Measurements from ENCODE around the gene SLC25A41.

DNA sequence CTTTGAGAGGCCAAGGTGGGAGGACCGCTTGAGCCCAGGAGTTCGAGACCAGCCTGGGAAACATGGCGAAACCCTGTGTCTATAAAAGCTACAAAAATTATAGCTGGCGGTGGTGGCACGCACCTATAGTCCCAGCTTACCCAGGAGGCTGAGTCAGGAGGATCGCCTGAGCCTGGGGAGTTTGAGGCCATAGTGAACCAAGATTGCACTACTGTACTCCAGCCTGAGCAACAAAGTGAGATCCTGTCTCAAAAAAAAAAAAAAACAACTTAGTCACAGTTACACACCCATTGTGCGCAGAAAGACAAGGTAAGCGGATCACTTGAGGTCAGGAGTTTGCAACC, 48.8 kb upstream of the SLC25A41 start:
- TF ChIP-seq POLR2AphosphoS5 (IDR thresholded peaks at IDR 0.05) (no peak), POLR2A (IDR thresholded peaks at IDR 0.05) (no peak)
- TF ChIP-seq, protein P1, sequence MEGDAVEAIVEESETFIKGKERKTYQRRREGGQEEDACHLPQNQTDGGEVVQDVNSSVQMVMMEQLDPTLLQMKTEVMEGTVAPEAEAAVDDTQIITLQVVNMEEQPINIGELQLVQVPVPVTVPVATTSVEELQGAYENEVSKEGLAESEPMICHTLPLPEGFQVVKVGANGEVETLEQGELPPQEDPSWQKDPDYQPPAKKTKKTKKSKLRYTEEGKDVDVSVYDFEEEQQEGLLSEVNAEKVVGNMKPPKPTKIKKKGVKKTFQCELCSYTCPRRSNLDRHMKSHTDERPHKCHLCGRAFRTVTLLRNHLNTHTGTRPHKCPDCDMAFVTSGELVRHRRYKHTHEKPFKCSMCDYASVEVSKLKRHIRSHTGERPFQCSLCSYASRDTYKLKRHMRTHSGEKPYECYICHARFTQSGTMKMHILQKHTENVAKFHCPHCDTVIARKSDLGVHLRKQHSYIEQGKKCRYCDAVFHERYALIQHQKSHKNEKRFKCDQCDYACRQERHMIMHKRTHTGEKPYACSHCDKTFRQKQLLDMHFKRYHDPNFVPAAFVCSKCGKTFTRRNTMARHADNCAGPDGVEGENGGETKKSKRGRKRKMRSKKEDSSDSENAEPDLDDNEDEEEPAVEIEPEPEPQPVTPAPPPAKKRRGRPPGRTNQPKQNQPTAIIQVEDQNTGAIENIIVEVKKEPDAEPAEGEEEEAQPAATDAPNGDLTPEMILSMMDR (IDR thresholded peaks at IDR 0.05), result no peak

Measured in prostate gland (tissue), 2 donors.